HG02840 (cell line): Measurements from ENCODE around the gene NPHS1.
"Not testable (repeated sequence)": the region's sequence is repeated elsewhere in the genome, so short reads cannot be mapped to it uniquely, and the experiment has no call there.

ENCODE experiments used
- ATAC-seq: cut with Tn5 transposase; IDR thresholded peaks from one replicate; pipeline ENCODE4 v1.9.1; 2021; ENCODE audit warnings: mild to moderate bottlenecking, moderate library complexity, moderate number of reproducible peaks; ENCODE audit not compliant: unreplicated experiment, low FRiP score

The NPHS1 gene, protein sequence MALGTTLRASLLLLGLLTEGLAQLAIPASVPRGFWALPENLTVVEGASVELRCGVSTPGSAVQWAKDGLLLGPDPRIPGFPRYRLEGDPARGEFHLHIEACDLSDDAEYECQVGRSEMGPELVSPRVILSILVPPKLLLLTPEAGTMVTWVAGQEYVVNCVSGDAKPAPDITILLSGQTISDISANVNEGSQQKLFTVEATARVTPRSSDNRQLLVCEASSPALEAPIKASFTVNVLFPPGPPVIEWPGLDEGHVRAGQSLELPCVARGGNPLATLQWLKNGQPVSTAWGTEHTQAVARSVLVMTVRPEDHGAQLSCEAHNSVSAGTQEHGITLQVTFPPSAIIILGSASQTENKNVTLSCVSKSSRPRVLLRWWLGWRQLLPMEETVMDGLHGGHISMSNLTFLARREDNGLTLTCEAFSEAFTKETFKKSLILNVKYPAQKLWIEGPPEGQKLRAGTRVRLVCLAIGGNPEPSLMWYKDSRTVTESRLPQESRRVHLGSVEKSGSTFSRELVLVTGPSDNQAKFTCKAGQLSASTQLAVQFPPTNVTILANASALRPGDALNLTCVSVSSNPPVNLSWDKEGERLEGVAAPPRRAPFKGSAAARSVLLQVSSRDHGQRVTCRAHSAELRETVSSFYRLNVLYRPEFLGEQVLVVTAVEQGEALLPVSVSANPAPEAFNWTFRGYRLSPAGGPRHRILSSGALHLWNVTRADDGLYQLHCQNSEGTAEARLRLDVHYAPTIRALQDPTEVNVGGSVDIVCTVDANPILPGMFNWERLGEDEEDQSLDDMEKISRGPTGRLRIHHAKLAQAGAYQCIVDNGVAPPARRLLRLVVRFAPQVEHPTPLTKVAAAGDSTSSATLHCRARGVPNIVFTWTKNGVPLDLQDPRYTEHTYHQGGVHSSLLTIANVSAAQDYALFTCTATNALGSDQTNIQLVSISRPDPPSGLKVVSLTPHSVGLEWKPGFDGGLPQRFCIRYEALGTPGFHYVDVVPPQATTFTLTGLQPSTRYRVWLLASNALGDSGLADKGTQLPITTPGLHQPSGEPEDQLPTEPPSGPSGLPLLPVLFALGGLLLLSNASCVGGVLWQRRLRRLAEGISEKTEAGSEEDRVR (N-terminal part only)

DNA sequence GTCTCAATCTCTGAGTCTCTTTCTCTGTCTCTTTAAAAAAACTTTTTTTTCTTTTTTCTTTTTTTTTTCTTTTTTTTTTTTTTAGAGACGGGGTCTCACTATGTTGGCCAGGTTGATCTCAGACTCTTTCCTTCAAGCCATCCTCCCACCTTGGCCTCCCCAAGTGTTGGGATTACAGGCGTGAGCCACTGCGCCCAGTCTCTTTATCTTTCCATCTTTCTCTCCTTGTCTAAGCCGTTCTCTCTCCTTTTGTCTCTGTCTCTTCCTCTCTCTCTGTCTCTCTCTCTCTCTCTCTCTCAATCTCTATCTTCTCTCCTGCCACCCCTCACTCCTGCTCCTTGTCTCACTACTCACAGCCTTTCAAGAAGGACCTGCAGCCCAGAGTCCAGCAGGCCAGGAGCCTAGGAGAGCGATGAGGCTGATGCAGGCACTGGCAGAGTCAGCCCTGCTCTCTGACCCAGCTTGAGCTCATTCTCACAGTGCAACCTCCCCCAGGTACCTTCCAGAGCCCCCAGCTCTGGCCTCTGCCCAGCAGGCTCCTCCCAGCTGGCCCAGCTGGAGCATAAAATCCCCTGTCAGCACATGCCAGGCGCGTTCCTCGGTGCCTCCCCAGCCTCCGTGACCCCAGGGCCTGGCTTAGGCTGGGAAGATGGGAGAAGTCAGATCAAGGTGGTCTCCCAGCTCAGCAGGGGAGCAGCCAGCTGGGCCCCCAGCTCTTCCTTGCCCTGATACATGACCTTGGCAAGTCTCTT is at the start of gene NPHS1:
NPHS1 (minus strand) TSS at position 476 of the 752 bp plus-strand sequence. CDS start 667 bp downstream, outside the sequence.
- ATAC-seq, result no peak

DNA sequence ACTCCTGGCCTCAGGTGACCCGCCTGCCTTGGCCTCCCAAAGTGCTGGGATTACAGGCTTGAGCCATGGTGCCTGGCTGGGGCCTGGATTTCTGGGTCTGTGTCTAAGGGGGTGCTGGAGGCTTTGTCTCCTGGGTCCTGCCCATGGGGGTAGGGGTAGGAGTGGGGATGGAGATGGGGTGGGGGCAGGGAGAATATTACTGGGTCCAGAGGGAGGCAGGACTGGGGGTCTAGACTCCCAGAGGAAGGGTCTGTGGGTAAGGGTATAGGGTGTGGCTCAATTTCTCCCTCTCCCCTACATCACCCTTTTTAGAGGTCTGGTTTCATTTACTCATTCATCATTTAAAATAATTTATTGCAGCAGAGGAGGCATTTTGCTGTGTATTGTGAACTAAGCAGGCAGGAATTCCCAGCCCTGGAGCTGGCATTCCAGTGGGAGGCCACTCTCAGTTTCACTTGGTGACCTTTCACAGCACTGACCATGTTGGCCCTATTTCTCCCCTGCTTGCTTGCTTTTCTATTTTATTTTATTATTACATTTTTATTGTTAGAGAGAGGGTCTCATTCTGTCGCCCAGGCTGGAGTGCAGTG is 48.8 kb upstream of the NPHS1 start:
- no peak for ATAC-seq

DNA sequence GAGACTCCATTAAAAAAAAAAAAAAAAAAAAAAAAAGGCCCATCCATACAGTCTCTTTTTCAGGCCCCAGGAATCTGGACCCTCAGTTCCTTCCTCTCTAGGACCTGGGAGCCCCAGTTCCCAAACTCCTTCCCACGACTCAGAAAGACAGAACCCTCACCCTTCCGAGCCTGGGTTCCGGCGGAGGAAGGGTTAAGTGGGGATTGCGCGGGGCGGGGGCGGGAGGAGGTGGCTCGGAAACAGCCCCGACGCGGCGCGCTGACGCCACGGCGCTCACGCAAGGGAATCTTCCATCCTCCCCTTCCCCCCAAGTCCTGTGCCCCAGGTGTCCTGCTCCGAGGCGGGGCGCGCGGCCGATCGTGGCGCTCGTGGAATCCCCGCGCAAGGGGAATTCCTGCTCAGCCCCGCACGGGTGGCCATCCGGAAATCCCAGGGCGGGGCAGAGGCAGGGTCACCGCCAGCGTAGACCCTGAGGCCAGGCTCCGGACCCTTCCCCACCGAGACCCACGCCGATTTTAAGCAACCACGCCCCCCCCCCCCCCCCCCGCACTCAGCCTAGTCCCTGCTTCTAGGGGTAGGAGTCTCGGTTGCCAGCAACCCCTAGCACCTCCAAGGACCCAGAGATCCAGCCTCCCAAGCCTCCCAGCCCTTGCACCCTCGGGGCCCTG is 47.4 kb upstream of the NPHS1 start:
- peak; percentile 36 for ATAC-seq

DNA sequence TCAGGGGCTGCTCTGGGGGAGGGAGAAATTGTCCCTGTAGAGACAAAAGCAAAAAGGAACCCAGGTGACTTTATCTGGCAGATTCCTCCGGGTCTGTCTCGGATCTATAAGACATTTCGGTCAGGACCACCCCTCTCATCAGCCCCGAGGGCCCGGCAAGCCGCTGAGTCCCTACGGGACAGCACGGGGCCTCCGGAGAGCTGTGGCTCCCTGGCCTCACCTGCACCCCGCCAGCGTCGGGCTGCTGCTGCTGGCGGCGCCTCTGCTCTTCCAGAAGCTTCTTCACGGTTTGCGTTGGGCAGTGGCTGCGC is 46.1 kb upstream of the NPHS1 start:
- no peak for ATAC-seq

DNA sequence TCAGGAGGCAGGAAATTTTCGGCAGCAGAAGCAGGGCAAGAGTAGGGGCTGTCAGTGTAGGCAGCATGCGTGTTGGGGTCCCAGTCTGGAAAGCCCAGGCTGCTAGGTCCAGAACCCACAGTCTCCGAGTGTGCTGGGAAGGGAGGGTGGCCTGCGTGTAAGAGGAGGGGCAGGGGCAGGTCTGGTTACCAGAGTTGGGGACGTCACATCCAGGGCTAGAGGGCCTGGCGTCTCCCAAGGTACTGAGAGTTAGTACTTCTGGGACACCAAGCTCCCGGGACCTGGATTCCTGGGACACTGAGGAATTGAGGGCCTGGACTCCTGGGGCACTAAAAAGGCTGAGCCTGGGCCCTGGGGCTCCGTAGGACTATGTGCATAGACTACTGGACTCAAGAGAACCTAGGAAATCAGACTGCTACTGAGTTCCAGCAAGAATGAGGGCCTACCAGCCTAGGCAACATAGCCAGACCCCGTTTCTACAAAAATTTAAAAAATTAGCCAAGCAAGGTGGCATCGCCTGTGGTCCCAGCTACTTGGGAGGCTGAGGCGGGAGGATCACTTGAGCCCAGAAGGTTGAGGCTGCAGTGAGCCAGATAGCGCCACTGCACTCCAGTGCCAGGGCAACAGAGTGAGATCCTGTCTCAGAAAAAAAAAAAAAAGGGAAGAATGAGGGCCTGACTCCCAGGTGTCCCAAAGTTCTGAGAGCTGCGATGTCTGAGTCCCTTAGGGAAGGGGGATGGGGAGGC is 45.6 kb upstream of the NPHS1 start:
- ATAC-seq, result no peak

DNA sequence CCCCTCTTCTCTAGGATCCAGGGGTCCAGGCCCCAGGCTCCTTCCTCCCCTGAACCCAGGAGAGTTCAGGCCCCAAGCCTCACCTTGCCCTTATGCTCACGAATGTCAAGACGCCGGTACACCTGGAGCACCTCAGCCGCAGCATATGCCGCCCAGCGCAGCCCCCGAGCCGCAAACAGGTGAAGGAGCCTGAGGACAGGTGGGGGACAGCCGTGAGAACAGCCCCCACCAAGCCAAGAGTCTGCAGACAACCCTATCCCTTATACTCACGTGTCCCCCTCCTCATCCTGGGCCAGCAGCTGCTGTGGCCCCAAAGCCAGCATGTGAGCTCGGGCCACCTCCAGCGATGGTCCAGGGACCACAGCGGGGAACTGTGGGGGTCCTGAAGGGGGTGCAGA is 44.3 kb upstream of the NPHS1 start:
- ATAC-seq, result no peak

DNA sequence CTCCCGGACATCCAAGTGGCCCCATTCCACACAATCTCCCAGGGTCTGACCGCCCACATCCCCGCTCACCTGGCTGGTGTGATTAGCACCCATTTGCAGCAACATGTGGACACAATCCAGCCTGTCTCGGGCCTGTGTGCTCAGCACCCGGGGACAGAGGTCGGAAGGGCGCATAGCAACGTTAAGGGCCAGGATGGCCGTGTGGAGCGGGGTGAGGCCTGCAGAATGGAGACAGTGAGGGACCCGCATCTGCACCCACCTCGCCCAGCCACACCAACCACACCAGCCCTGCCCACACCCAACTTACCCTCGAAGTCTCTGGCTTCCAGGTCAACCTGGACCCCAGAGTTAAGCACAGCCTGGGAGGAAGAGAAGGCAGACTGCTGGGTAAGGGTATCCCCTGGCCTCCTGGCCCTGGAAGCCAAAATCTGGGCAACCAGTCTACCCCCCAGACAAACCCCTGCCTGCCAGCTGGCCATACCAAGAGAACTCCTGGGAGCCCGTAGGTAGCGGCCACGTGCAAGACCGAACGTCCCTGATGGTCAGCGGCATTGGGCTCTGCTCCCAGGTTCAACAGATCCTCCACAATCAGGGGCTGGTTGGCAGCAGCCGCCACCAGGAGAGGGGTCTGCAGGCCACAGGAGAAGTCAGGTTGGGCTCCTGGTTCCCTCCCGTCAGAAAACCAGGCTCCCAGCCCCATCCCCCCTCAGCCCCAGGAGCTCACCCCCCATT is 43.8 kb upstream of the NPHS1 start:
- ATAC-seq, result no peak

DNA sequence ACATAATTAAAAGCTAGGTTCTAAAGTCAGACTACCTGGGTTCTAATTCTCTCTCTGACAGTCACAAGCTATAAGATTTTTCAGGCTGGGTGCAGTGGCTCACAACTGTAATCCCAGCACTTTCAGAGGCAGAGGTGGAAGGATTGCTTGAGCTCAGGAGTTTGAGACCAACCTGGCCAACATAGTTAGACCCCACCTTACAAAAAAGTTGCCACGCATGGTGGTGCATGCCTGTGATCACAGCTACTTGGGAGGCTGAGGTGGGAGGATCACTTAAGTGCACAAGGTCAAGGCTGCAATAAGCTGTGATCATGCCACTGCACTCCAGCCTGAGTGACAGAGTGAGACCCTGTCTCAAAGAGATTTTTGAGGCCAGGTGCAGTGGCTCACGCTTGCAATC is 42.0 kb upstream of the NPHS1 start:
- ATAC-seq, result no peak

DNA sequence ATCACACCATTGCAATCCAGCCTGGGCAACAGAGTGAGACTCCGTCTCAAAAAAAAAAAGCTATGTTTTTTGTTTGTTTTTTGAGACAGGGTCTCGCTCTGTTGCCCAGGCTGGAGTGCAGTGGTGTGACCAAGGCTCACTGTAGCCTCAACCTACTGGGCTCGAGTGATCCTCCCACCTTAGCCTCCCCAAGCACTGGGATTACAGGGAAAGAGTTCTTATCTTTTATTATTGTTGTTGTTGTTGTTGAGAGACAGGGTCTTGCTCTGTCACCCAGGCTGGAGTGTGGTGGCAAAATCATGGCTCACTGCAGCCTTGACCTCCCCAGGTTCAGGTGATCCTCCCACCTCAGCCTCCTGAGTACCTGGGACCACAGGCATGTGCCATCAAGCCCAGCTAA is 39.5 kb upstream of the NPHS1 start:
- ATAC-seq, result not testable (repeated sequence)

DNA sequence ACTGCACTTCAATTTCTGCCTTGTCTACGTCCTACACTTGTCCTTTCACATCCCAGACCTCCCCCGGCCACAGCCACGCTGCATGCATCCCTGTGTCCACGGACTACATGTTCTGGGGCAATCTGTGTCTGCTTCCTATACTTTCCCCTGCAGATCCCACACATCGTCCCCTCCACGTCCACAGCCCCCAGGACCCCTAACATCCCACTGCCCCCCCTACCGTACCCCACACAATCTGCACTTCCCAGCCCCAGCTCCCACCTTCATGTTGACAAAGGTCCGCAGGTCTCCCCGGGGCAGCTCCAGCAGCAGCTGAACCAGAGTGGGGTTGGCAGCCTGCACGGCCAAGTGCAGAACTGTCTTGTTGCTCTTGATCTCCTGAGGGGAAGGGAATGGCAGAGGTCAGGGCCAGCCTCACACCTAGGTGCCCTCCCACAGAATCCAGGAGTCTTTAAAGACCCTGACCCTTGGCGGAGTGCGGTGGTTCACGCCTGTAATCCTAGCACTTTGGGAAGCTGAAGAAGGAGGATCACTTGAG is 37.9 kb upstream of the NPHS1 start:
- no peak for ATAC-seq

DNA sequence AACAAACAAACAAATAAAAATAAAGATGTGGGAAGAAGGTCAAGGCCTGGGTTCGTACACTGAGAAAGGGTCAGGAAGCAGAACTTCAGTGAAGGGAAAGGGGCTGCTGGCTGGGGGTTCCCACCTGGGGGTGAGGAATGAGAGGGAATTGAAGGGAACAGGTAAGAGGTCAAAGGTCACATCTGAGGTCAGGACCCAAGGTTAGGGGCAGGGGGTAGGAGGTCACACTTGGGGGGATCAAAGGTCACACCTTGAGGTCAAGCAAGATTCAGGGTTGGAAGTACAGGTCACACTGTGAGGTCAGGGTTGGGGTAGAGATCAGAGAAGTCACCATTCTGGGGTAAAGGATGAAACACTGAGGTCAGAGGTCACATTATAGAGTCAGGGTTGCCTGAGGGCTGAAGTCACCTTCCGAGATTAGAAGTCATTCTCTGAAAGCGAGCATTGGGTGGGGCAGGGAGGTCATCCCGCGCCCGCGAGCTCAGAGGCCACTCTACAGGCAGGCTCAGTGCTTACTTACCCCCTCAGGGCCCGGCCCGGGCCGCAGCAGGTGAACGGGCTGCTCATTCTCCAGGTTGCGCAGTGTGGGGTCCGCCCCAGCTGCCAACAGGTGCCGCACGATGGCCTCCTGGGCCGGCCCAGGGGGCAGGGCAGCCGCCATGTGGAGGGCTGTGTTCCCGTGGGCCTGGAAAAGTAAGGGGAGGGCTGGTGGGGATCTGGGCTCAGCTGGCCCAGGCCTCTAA is 37.2 kb upstream of the NPHS1 start:
- ATAC-seq, result no peak

DNA sequence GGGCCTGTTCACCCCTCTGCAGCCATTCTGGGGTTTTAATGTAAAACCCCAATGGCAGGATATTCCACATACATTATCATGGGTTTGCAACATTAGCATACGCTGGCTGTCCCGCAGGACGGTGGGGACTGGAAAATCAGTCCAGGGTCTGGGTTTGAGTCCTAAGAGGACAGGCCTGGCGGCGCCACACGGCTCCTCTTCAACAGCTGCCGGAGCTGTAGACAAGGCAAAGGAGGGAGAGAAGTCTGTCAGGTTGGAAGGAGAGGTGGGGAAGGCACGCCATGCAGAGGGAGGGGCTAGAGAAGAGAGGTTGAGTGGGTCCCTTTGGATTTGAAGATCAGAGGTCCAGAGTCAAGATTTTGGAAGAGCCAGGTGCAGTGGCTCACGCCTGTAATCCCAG is 36.1 kb upstream of the NPHS1 start:
- ATAC-seq, result no peak

DNA sequence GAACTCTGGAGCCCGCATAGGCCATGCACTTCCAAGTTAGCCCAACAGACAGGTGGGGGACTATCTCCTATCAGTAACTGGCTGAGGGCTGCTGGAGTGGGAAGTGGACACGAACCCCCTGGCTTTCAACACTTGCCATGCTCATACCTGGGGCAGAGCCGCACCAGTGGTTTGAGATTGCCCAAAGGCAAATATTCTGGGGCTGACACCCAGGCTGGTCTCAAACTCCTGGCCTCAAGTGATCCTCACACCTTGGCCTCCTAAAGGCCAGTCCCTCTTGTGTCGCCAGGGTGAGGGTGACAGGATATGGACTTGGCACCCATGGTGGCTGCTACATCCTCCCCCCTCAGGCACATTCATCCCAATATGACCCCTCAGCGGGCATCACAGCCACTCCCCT is 34.9 kb upstream of the NPHS1 start:
- ATAC-seq, result no peak

DNA sequence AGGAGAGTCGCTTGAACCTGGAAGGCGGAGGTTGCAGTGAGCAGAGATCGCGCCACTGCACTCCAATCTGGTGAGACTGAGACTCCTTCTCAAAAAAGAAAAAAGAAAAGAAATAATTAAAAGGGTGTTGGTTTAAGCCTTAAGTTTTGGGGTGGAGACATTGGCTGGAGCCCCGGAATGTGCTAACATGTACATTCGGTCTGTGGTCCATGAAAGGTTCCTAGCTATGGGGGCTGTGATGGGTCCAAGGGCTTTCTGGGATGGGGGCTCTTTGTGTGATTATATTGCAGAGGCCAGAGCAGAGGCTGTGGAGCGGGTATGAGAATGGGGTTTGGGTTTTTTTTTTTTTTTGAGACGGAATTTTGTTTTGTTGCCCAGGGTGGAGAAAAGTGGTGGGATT is 33.6 kb upstream of the NPHS1 start:
- ATAC-seq, result no peak

DNA sequence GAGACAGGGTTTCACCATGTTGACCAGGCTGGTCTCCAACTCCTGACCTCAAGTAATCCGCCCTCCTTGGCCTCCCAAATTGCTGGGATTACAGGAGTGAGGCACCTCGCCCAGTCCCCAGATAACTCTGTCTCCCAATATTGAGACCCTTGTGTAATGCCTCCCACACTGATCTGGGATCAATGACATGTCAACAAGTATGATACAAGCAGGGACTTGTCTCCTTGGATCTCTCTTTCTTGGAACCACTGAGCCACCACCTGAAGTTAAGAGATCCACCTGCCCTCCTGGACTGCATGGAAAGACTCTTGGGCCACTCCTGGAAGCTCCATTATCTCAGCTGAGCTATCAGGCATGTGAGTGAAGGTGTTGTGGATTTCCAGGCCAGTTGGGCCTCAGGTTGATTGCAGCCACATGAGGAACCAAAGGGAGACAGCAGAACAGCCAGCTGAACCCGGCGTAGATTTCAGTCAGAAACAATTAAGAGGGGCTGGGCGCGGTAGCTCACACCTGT is 33.0 kb upstream of the NPHS1 start:
- no peak for ATAC-seq

DNA sequence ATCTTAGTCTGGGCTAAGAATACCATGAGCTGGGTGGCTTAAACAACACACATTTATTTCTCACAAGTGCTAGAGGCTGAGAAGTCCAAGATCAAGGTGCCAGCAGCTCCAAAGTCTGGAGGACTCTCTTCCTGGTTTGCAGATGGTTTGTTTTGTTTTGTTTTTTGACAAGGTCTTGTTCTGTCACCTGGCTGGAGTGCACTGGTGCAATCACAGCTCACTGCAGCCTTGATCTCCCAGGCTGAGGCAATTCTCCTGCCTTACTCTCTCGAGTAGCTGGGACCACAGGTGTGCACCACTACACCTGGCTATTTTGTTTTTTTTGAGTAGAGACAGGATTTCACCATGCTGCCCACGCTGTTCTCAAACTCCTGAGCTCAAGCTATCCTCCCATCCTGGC is 31.6 kb upstream of the NPHS1 start:
- ATAC-seq, result no peak

DNA sequence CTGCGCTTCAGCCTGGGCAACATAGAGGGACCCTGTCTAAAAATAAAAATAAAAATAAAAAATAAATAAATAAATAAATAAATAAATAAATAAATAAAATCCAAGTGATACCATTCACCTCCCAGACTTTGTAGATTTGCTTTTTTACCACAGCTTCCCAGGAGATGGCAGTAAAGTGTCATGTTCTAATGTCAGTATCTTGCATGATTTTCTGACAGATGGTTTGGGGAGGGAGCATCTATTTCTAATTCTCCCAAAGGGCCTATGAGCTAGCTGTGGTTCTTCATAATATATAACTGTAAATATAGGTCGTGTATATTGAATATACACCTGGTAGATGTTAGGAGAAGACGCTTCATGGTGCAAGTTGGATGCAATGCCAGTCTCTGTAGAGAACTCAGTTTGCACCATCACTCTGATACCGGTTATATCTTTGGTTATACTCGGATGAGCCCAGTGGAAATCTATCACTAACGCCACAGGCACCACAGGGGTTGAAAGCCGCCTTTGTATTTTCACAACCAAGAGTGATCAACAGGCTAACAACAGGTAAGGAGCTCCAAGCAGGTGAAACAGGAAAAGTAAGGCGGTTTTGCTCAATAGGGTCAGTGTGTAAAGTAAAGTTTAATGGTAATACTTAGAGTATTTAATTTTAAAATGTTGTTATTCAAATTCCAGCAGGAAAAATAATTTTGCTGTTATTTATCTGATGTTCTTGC is 30.0 kb upstream of the NPHS1 start:
- no peak for ATAC-seq
